Putamen (tissue), 1 donor: ENCODE measurements around the gene GTSE1.

ENCODE experiments used
- DNase-seq: peaks from one replicate; pipeline ENCODE4 v3.0.0-alpha.2; 2016; ENCODE audit warnings: low spot score

Gene GTSE1

DNA sequence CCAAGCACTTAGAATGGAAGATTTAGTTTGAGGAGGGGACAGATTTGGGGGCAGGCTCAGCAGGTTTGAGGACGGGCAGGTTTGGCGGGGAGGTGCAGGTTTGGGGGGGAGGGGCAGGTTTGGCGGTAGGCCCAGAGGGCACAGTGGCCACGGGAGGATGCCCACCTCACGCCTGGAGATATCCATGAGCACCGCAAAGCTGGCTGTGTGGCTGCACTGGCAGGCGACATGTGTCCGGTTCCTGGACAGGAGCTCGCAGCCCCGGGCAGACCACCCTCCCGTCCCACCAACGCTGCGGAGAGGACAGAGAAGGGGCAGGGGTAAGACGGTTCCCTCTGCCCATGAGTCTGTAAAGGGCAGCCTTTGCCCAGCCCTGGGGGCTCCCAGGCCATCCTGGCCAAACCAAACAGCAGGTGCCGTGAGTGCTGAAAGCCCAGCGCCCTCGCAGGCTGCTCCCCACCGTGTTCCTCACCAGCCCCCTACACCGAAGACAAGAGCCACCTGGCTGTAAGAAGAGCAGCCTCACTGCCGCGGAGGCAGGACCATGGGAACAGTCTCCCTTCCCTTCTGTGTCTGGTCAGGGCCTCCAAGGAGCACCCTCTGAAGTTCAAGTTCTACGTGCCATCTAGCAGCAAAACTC, 81.9 kb downstream of the GTSE1 start:
- DNase-seq, result no peak

DNA sequence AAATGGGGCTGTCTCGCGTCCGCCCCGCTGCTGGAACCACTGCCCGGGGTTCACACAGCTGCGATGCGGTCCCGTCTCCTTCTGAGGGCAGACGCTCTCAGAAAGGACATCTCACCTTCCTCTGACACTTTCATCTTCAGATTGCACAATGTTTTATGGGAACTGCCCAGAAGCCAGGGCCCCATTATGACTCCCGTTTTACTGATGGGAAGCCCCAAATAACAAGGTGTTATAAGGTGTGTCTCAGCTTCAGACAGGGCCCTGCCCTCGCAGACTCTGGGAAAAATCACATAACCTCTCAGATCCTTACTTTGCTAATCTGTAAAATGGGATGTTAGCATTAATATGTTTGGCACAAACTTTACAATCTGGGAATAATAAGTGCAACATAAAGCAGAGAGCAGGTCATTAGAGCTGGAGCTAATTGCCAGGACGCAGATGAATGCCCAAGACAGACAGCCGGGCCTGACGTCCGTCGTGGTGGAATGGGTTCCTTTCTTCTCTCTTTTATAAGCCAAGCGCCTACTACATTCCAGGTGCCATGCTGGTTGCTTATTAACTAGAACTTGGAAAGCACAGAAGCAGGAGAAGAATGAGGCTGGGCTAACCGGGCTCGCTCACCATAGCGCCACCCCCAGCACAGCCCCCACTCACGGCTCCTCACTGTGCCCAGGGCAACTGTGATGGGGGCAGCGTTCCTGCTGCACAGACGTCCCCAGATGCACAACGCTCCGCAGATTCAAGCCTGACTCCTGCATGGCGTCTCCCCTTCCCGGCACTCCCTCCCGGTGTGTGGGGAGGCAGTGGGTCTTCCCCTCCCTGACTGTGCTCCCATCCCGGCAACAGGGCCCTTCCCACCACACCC, 82.6 kb downstream of the GTSE1 start:
- no peak for DNase-seq

DNA sequence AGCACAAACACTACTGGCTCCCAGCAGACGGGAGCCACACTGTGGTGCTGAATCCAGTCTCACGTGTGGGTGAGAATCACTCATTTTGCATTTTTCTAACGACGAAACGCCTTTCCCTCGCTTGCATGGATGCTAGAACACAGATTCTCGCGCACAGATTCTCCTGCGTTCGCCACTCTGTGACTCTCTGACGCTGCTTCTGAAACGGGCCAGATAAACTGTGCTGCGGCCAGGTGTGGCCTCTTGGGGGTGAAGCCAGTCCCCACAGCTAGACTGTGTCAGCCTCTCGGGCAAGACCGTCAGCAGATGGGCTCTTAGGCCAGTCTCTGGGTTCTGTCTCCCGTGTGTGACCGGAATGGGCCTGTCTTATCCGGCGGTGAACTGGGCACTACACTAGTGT, 83.4 kb downstream of the GTSE1 start:
- DNase-seq, result no peak
